Spleen (tissue), 11 donors: ENCODE data around the gene PDE4DIP. TPM values are rescaled to one million over a fixed set of nuclear protein-coding genes. Genes with fewer than 3 reads are reported as not detected.
"Not testable (repeated sequence)": the region's sequence is repeated elsewhere in the genome, so short reads cannot be mapped to it uniquely, and the experiment has no call there.

ENCODE experiments used
- DNase-seq: peaks from one replicate; pipeline ENCODE4 v3.0.0-alpha.2; 2020
- H3K27ac ChIP-seq, 8 donors: fragments of 200-600 bp; sonication (generic) in 7 of 8; 1 replicate in 4 of 8; 2 replicates in 4 of 8; pipeline versions ENCODE4 v1.5.0 to v1.8.0; 2016 to 2021; ENCODE audit warnings: inconsistent platforms in 4 of 8, mild to moderate bottlenecking in 4 of 8, moderate library complexity in 1 of 8
- H3K27me3 ChIP-seq, 7 donors: fragments of 200-600 bp; sonication (generic) in 6 of 7; replicated peaks in 1 of 7; 1 replicate in 4 of 7; 2 replicates in 3 of 7; pipeline versions ENCODE4 v1.5.0 to v1.8.0; 2016 to 2021; ENCODE audit warnings: inconsistent platforms in 3 of 7, mild to moderate bottlenecking in 1 of 7
- H3K36me3 ChIP-seq, 6 donors: fragments of 200-600 bp; sonication (generic) in 5 of 6; 1 replicate in 4 of 6; 2 replicates in 2 of 6; pipeline versions ENCODE4 v1.5.0 to v1.8.0; 2016 to 2021; ENCODE audit warnings: inconsistent platforms in 2 of 6
- H3K4me1 ChIP-seq, 6 donors: fragments of 200-600 bp; sonication (generic) in 5 of 6; 1 replicate in 3 of 6; 2 replicates in 3 of 6; pipeline versions ENCODE4 v1.5.0 to v1.8.0; 2016 to 2021; ENCODE audit warnings: inconsistent platforms in 3 of 6
- H3K4me3 ChIP-seq, 8 donors: fragments of 200-600 bp; sonication (generic) in 7 of 8; 1 replicate in 4 of 8; 2 replicates in 4 of 8; pipeline versions ENCODE4 v1.5.0 to v1.8.0; 2016 to 2021; ENCODE audit warnings: inconsistent platforms in 4 of 8, mild to moderate bottlenecking in 4 of 8, moderate library complexity in 2 of 8
- H3K9me3 ChIP-seq, 8 donors: fragments of 200-600 bp; sonication (generic) in 7 of 8; 1 replicate in 4 of 8; 2 replicates in 4 of 8; pipeline versions ENCODE4 v1.5.0 to v1.8.0; 2016 to 2021; ENCODE audit warnings: inconsistent platforms in 4 of 8
- whole genome bisulfite sequencing, 5 donors: extraction: QIAGEN DNeasy Blood & Tissue Kit in 3 of 5; methylation state at CpG; one replicate each; pipeline versions ENCODE4 v1.1.5 to v1.1.7; 2013 to 2018; 5-methylcytosine and 5-hydroxymethylcytosine counted together
- intact Hi-C: fragments of 100-400 bp; cut with DNase I; formaldehyde crosslinking; loops from one replicate; pipeline ENCODE4 v1.15.0; 2023; ENCODE audit warnings: low total_unique reads
- polyA plus RNA-seq, 3 donors: library from polyadenylated mRNA; stranded (reverse); fragments of 200-250 nt; gene quantifications; one replicate each; pipeline ENCODE4 v1.2.1, GENCODE V29; 2013
- small RNA-seq, 4 donors: library from RNA; depleted of rRNA; stranded (forward); fragments of <200 nt; gene quantifications; one replicate each; pipeline ENCODE3, GENCODE V24; 2016
- total RNA-seq, 7 donors: library from RNA; depleted of rRNA in 3 of 7; stranded (reverse); fragments of >200 nt in 3 of 7; fragmentation: NEBNext Ultra II Directional in 4 of 7; extraction: Animal tissue kit (Norgen Biotek cat#: 25700) in 4 of 7; gene quantifications; one replicate each; pipeline versions ENCODE4 v1.1.0 to v1.2.1, GENCODE V29; 2016 to 2021
- TF ChIP-seq, protein P1 (sequence below), 11 experiments: fragments of 200-600 bp in 7 of 11; fragments of 450-650 bp in 4 of 11; sonication (generic) in 4 of 11; IDR thresholded peaks in 8 of 11; conservative IDR thresholded peaks in 3 of 11; 1 replicate in 7 of 11; 2 replicates in 4 of 11; pipeline versions ENCODE4 v1.4.0 to v1.8.0; 2016 to 2021; ENCODE audit warnings: antibody characterized with exemption in 11 of 11, inconsistent platforms in 4 of 11, mild to moderate bottlenecking in 1 of 11
- donor health status: healthy with polysubstance abuse.
- donor health status: DM: no; HTN: no; CAD: no; lungs with moderate emphysema.
- donor health status: DM: no; HTN: no; CAD: no.
- donor health status: Bipolar disorder and iron deficiency.
- donor health status: healthy.
- donor health status: DM: no; HTN: no; CAD: no.
- donor health status: DM: yes; HTN: yes; CAD: no.

Gene PDE4DIP
- total and polyA plus RNA-seq, 10 donors, result 10.1 to 91.3 (median 44.8) TPM

GRCh38 chr1:149024327-149024726 lies 180.1 kb downstream of the PDE4DIP start:
- H3K36me3 ChIP-seq, H3K4me3 ChIP-seq, intact Hi-C loops, H3K27ac ChIP-seq, H3K27me3 ChIP-seq, H3K9me3 ChIP-seq, H3K4me1 ChIP-seq, DNase-seq: not testable (repeated sequence)
- WGBS, 5 donors, result no CpG with 5 or more reads among the region's 3 CpGs

- not testable (repeated sequence) for H3K4me3 ChIP-seq
Measured at GRCh38 chr1:149033916-149034315, 189.7 kb downstream of the PDE4DIP start.

GRCh38 chr1:149043056-149043455 lies 198.8 kb downstream of the PDE4DIP start:
- H3K27ac ChIP-seq, intact Hi-C loops, H3K4me3 ChIP-seq, H3K27me3 ChIP-seq, DNase-seq, H3K4me1 ChIP-seq, H3K9me3 ChIP-seq, H3K36me3 ChIP-seq: not testable (repeated sequence)
- 78 to 82% (median 80%) methylated on average over 2 to 4 of the region's 4 CpGs; no CpG with 5 or more reads in 2 of the 5 donors for WGBS, 5 donors

More at GRCh38 chr1:149033916-149034315, 189.7 kb downstream of the PDE4DIP start:
- DNase-seq, H3K4me1 ChIP-seq, H3K9me3 ChIP-seq, intact Hi-C loops, H3K27ac ChIP-seq, H3K36me3 ChIP-seq, H3K27me3 ChIP-seq: not testable (repeated sequence)
- 81 to 100% (median 90%) methylated on average over 1 to 2 of the region's 3 CpGs; no CpG with 5 or more reads in 1 of the 5 donors for WGBS, 5 donors

GRCh38 chr1:149064611-149065010 lies 220.4 kb downstream of the PDE4DIP start:
- H3K4me1 ChIP-seq, H3K27ac ChIP-seq, DNase-seq, H3K4me3 ChIP-seq, H3K9me3 ChIP-seq, H3K27me3 ChIP-seq, intact Hi-C loops: not testable (repeated sequence)
- WGBS, 5 donors, result 81 to 99% (median 85%) methylated on average over 3 of the region's 3 CpGs
- H3K36me3 ChIP-seq, result peaks cover 0 to 14% (median 0%) of the 10 kb centered on the region in 6 donors

DNA sequence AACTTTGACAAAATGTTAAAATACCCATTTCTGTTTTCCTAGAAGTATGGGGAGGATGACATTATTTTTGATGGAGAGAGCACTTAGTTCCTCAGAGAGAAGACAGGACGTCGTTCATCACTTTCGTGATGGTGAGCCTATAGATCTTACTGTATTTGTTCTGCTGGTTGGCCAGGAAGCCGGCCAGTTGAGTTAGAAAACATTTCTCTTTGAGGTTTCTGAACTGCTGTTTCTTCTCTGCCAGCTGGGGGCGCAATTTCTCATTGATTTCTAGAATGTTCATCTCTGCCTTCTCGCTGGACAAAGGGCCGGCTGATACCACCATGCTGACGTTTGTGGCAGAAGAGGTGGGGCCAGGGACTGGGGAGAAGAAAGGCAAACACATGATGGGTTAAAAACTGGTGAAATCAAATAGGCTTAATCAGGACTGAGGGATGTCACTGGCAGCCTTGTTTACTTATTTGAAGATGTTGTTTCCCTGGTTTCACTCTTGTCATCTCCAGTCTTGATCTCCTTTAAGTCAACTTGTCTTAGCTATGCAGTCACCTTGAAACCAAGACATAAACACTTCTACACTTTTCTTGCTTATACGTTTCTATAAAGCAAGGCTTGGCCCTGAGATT lies 231.4 kb downstream of the PDE4DIP start:
- H3K36me3 ChIP-seq, result peaks cover 0 to 23% (median 0%) of the 10 kb centered on the region in 6 donors
- H3K27me3 ChIP-seq, intact Hi-C loops: not testable (repeated sequence)

More for the DNA sequence above, 231.4 kb downstream of the PDE4DIP start:
- H3K4me3 ChIP-seq, H3K27ac ChIP-seq, DNase-seq, H3K9me3 ChIP-seq, H3K4me1 ChIP-seq: not testable (repeated sequence)
- 52 to 65% (median 62%) methylated on average over 4 to 6 of the region's 9 CpGs for WGBS, 5 donors
- TF ChIP-seq, protein P1, sequence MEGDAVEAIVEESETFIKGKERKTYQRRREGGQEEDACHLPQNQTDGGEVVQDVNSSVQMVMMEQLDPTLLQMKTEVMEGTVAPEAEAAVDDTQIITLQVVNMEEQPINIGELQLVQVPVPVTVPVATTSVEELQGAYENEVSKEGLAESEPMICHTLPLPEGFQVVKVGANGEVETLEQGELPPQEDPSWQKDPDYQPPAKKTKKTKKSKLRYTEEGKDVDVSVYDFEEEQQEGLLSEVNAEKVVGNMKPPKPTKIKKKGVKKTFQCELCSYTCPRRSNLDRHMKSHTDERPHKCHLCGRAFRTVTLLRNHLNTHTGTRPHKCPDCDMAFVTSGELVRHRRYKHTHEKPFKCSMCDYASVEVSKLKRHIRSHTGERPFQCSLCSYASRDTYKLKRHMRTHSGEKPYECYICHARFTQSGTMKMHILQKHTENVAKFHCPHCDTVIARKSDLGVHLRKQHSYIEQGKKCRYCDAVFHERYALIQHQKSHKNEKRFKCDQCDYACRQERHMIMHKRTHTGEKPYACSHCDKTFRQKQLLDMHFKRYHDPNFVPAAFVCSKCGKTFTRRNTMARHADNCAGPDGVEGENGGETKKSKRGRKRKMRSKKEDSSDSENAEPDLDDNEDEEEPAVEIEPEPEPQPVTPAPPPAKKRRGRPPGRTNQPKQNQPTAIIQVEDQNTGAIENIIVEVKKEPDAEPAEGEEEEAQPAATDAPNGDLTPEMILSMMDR (IDR thresholded peaks at IDR 0.05 in 8 of 11, conservative IDR thresholded peaks at IDR 0.05 in 3 of 11), result peak in 1 of 11 experiments; percentile 24

Small RNA genes lying within 50 kb of the gene (small RNA-seq; reads per million reads assigned to genes)
- gene RN7SKP88, result 0 reads per million in 4 donors
- 0 reads per million in 4 donors for gene RNU2-38P

Other genes starting within 250 kb of the PDE4DIP start
- 10 to 100 TPM; 30.7 to 81.0 (median 47.3) TPM for gene NBPF14, start 248.4 kb upstream of the PDE4DIP start, total RNA-seq
- 10 to 100 TPM; 17.1 to 29.4 (median 29.0) TPM for gene NBPF14, start 248.4 kb upstream of the PDE4DIP start, polyA plus RNA-seq
- gene NUDT4B, start 95.7 kb upstream of the PDE4DIP start, total RNA-seq, result 10 to 100 TPM in 3 of 7 donors, 1 to 10 TPM in 2, under 1 TPM in 1, not detected in 1; 0.67 to 27.4 (median 9.2) TPM
- gene NUDT4B, start 95.7 kb upstream of the PDE4DIP start, polyA plus RNA-seq, result 1 to 10 TPM in 1 of 3 donors, under 1 TPM in 2; 0.35 to 1.3 (median 0.47) TPM